ENCODE results near the gene ALPG. TPM values are rescaled to one million over a fixed set of nuclear protein-coding genes. Genes with fewer than 3 reads are reported as not detected.
"Not testable (repeated sequence)": the region's sequence is repeated elsewhere in the genome, so short reads cannot be mapped to it uniquely, and the experiment has no call there.

Gene ALPG
- total and polyA plus RNA-seq, 7 donors, result not detected

- ATAC-seq, result no peak
- Histone ChIP-seq H3K4me3 (no peak overlapping the region), H3K36me3 (ENCODE audit: insufficient read depth in 1 of 2, low read depth in 1 of 2) (no peaks in the 10 kb centered on the region), H3K4me1 (no peaks in the 10 kb centered on the region), H3K27me3 (ENCODE audit: insufficient read depth in 3 of 3, low read length in 2 of 3) (peaks cover 0 to 6% (median 5%) of the 10 kb centered on the region in 3 donors), H3K9me3 (no peaks in the 10 kb centered on the region), H3K27ac (no peak overlapping the region)
- peak in 1 of 2 donors; percentile 18 for DNase-seq
- intact Hi-C loops (cut with DNase I), result no loop called here
- no peak for TF ChIP-seq CTCF (IDR thresholded peaks at IDR 0.05)
- 78 to 81% (median 80%) methylated on average over 7 of the region's 7 CpGs for WGBS, 3 donors
Measured at GRCh38 chr2:232376713-232377112, 29.9 kb upstream of the ALPG start.

- ATAC-seq (no peak), DNase-seq (peak in 1 of 2 donors; percentile 22)
Measured at GRCh38 chr2:232377319-232377718, 29.3 kb upstream of the ALPG start.

GRCh38 chr2:232377841-232378734 is 28.6 kb upstream of the ALPG start:
- no peaks in the 10 kb centered on the region for H3K4me1 ChIP-seq
- H3K27me3 ChIP-seq (ENCODE audit: insufficient read depth in 3 of 3, low read length in 2 of 3), result peaks cover 0 to 19% (median 10%) of the 10 kb centered on the region in 3 donors
- no peak for TF ChIP-seq CTCF (IDR thresholded peaks at IDR 0.05)
- H3K4me3 ChIP-seq, result no peak overlapping the region
- no peak overlapping the region for H3K27ac ChIP-seq
- intact Hi-C loops (cut with DNase I), result no loop called here
- ATAC-seq (no peak), DNase-seq (peak in 1 of 2 donors; percentile 36)
- WGBS, 3 donors, result 73 to 78% (median 74%) methylated on average over 12 to 17 of the region's 17 CpGs
- no peaks in the 10 kb centered on the region for H3K36me3 ChIP-seq (ENCODE audit: insufficient read depth in 1 of 2, low read depth in 1 of 2)
- no peaks in the 10 kb centered on the region for H3K9me3 ChIP-seq

More at GRCh38 chr2:232377319-232377718, 29.3 kb upstream of the ALPG start:
- H3K9me3 ChIP-seq, result no peaks in the 10 kb centered on the region
- no peaks in the 10 kb centered on the region for H3K36me3 ChIP-seq (ENCODE audit: insufficient read depth in 1 of 2, low read depth in 1 of 2)
- intact Hi-C loops (cut with DNase I), result no loop called here
- TF ChIP-seq CTCF (IDR thresholded peaks at IDR 0.05), result no peak
- 91 to 94% (median 92%) methylated on average over 7 of the region's 7 CpGs for WGBS, 3 donors
- H3K27me3 ChIP-seq (ENCODE audit: insufficient read depth in 3 of 3, low read length in 2 of 3), result peaks cover 0 to 11% (median 8%) of the 10 kb centered on the region in 3 donors
- no peak overlapping the region for H3K4me3 ChIP-seq
- H3K27ac ChIP-seq, result no peak overlapping the region
- H3K4me1 ChIP-seq, result no peaks in the 10 kb centered on the region

GRCh38 chr2:232378735-232379151 is 27.9 kb upstream of the ALPG start, which contains the start of gene ALPP:
ALPP (plus strand) TSS chr2:232378751; CDS start chr2:232378803, 52 bp downstream.
- H3K27me3 ChIP-seq (ENCODE audit: insufficient read depth in 3 of 3, low read length in 2 of 3), result peaks cover 0 to 24% (median 11%) of the 10 kb centered on the region in 3 donors
- H3K9me3 ChIP-seq; ATAC-seq; H3K4me1 ChIP-seq; H3K36me3 ChIP-seq (ENCODE audit: insufficient read depth in 1 of 2, low read depth in 1 of 2); H3K4me3 ChIP-seq; intact Hi-C loops (cut with DNase I); H3K27ac ChIP-seq; DNase-seq: not testable (repeated sequence)
- 77 to 95% (median 80%) methylated on average over 8 to 12 of the region's 12 CpGs for WGBS, 3 donors

- DNase-seq, result not testable (repeated sequence)
- 76 to 82% (median 79%) methylated on average over 28 to 41 of the region's 41 CpGs for WGBS, 3 donors
Measured at GRCh38 chr2:232379610-232380590, 26.7 kb upstream of the ALPG start.

GRCh38 chr2:232381204-232382031 is 25.2 kb upstream of the ALPG start:
- DNase-seq; intact Hi-C loops (cut with DNase I); H3K36me3 ChIP-seq (ENCODE audit: insufficient read depth in 1 of 2, low read depth in 1 of 2); H3K9me3 ChIP-seq; H3K27ac ChIP-seq; H3K4me3 ChIP-seq; ATAC-seq; H3K4me1 ChIP-seq: not testable (repeated sequence)
- H3K27me3 ChIP-seq (ENCODE audit: insufficient read depth in 3 of 3, low read length in 2 of 3), result peaks cover 0 to 46% (median 15%) of the 10 kb centered on the region in 3 donors
- WGBS, 3 donors, result 19 to 40% (median 37%) methylated on average over 24 to 59 of the region's 59 CpGs

More at GRCh38 chr2:232379610-232380590, 26.7 kb upstream of the ALPG start:
- ATAC-seq; H3K27ac ChIP-seq; intact Hi-C loops (cut with DNase I); H3K4me1 ChIP-seq; H3K9me3 ChIP-seq; H3K36me3 ChIP-seq (ENCODE audit: insufficient read depth in 1 of 2, low read depth in 1 of 2); H3K4me3 ChIP-seq: not testable (repeated sequence)
- peaks cover 0 to 33% (median 13%) of the 10 kb centered on the region in 3 donors for H3K27me3 ChIP-seq (ENCODE audit: insufficient read depth in 3 of 3, low read length in 2 of 3)

All from psoas muscle (tissue), 8 donors.